ENCODE data around the gene PEPD.

Gene PEPD

GRCh38 chr19:33408116-33408515 lies 113.5 kb downstream of the PEPD start:
- H3K4me3 ChIP-seq (ENCODE audit: low read depth, low read length), result no peak overlapping the region
- H3K27me3 ChIP-seq (ENCODE audit: control insufficient read depth, insufficient read depth, low read length), result no peaks in the 10 kb centered on the region
- H3K4me1 ChIP-seq (ENCODE audit: control insufficient read depth, insufficient read depth, low read length), result peaks cover 4% of the 10 kb centered on the region

GRCh38 chr19:33407716-33408115 lies 113.9 kb downstream of the PEPD start:
- H3K9me3 ChIP-seq (ENCODE audit: control insufficient read depth, insufficient read depth, low read length), result no peaks in the 10 kb centered on the region
- no peak overlapping the region for H3K9ac ChIP-seq (ENCODE audit: low read depth, low read length)
- H3K36me3 ChIP-seq (ENCODE audit: control insufficient read depth, insufficient read depth, low read length), result no peaks in the 10 kb centered on the region
- H3K27me3 ChIP-seq (ENCODE audit: control insufficient read depth, insufficient read depth, low read length), result no peaks in the 10 kb centered on the region
- H3K4me1 ChIP-seq (ENCODE audit: control insufficient read depth, insufficient read depth, low read length), result peaks cover 4% of the 10 kb centered on the region
- no peak overlapping the region for H3K4me3 ChIP-seq (ENCODE audit: low read depth, low read length)
- H3K27ac ChIP-seq (ENCODE audit: low read depth, low read length), result no peak overlapping the region

More at GRCh38 chr19:33408116-33408515, 113.5 kb downstream of the PEPD start:
- Histone ChIP-seq H3K9me3 (ENCODE audit: control insufficient read depth, insufficient read depth, low read length) (no peaks in the 10 kb centered on the region), H3K36me3 (ENCODE audit: control insufficient read depth, insufficient read depth, low read length) (no peaks in the 10 kb centered on the region), H3K27ac (ENCODE audit: low read depth, low read length) (no peak overlapping the region), H3K9ac (ENCODE audit: low read depth, low read length) (no peak overlapping the region)

- Histone ChIP-seq H3K27ac (ENCODE audit: low read depth, low read length) (no peak overlapping the region), H3K4me1 (ENCODE audit: control insufficient read depth, insufficient read depth, low read length) (peaks cover 4% of the 10 kb centered on the region), H3K9ac (ENCODE audit: low read depth, low read length) (no peak overlapping the region), H3K36me3 (ENCODE audit: control insufficient read depth, insufficient read depth, low read length) (no peaks in the 10 kb centered on the region), H3K27me3 (ENCODE audit: control insufficient read depth, insufficient read depth, low read length) (no peaks in the 10 kb centered on the region), H3K9me3 (ENCODE audit: control insufficient read depth, insufficient read depth, low read length) (no peaks in the 10 kb centered on the region), H3K4me3 (ENCODE audit: low read depth, low read length) (no peak overlapping the region)
Measured at GRCh38 chr19:33407140-33407551, 114.4 kb downstream of the PEPD start.

- H3K27me3 ChIP-seq (ENCODE audit: control insufficient read depth, insufficient read depth, low read length), result no peaks in the 10 kb centered on the region
- H3K36me3 ChIP-seq (ENCODE audit: control insufficient read depth, insufficient read depth, low read length), result no peaks in the 10 kb centered on the region
- H3K9ac ChIP-seq (ENCODE audit: low read depth, low read length), result no peak overlapping the region
- no peaks in the 10 kb centered on the region for H3K9me3 ChIP-seq (ENCODE audit: control insufficient read depth, insufficient read depth, low read length)
- H3K4me1 ChIP-seq (ENCODE audit: control insufficient read depth, insufficient read depth, low read length), result peaks cover 4% of the 10 kb centered on the region
- H3K27ac ChIP-seq (ENCODE audit: low read depth, low read length), result no peak overlapping the region
- H3K4me3 ChIP-seq (ENCODE audit: low read depth, low read length), result no peak overlapping the region
Measured at GRCh38 chr19:33406521-33407139, 115.0 kb downstream of the PEPD start.

- Histone ChIP-seq H3K36me3 (ENCODE audit: control insufficient read depth, insufficient read depth, low read length) (no peaks in the 10 kb centered on the region), H3K9ac (ENCODE audit: low read depth, low read length) (no peak overlapping the region), H3K9me3 (ENCODE audit: control insufficient read depth, insufficient read depth, low read length) (no peaks in the 10 kb centered on the region), H3K27ac (ENCODE audit: low read depth, low read length) (no peak overlapping the region), H3K4me3 (ENCODE audit: low read depth, low read length) (no peak overlapping the region), H3K27me3 (ENCODE audit: control insufficient read depth, insufficient read depth, low read length) (no peaks in the 10 kb centered on the region), H3K4me1 (ENCODE audit: control insufficient read depth, insufficient read depth, low read length) (peaks cover 4% of the 10 kb centered on the region)
Measured at GRCh38 chr19:33405553-33406461, 115.8 kb downstream of the PEPD start.

- H3K4me3 ChIP-seq (ENCODE audit: low read depth, low read length), result no peak overlapping the region
- no peaks in the 10 kb centered on the region for H3K9me3 ChIP-seq (ENCODE audit: control insufficient read depth, insufficient read depth, low read length)
- no peaks in the 10 kb centered on the region for H3K27me3 ChIP-seq (ENCODE audit: control insufficient read depth, insufficient read depth, low read length)
- H3K4me1 ChIP-seq (ENCODE audit: control insufficient read depth, insufficient read depth, low read length), result peaks cover 4% of the 10 kb centered on the region
- no peaks in the 10 kb centered on the region for H3K36me3 ChIP-seq (ENCODE audit: control insufficient read depth, insufficient read depth, low read length)
- H3K9ac ChIP-seq (ENCODE audit: low read depth, low read length), result no peak overlapping the region
- H3K27ac ChIP-seq (ENCODE audit: low read depth, low read length), result no peak overlapping the region
Measured at GRCh38 chr19:33405254-33405552, 116.4 kb downstream of the PEPD start.

- Histone ChIP-seq H3K4me3 (ENCODE audit: low read depth, low read length) (no peak overlapping the region), H3K9ac (ENCODE audit: low read depth, low read length) (no peak overlapping the region), H3K36me3 (ENCODE audit: control insufficient read depth, insufficient read depth, low read length) (no peaks in the 10 kb centered on the region), H3K27me3 (ENCODE audit: control insufficient read depth, insufficient read depth, low read length) (no peaks in the 10 kb centered on the region), H3K4me1 (ENCODE audit: control insufficient read depth, insufficient read depth, low read length) (peaks cover 4% of the 10 kb centered on the region), H3K27ac (ENCODE audit: low read depth, low read length) (no peak overlapping the region), H3K9me3 (ENCODE audit: control insufficient read depth, insufficient read depth, low read length) (no peaks in the 10 kb centered on the region)
Measured at GRCh38 chr19:33404506-33405253, 116.9 kb downstream of the PEPD start.

GRCh38 chr19:33403973-33404304 lies 117.7 kb downstream of the PEPD start:
- Histone ChIP-seq H3K36me3 (ENCODE audit: control insufficient read depth, insufficient read depth, low read length) (no peaks in the 10 kb centered on the region), H3K27me3 (ENCODE audit: control insufficient read depth, insufficient read depth, low read length) (no peaks in the 10 kb centered on the region), H3K9me3 (ENCODE audit: control insufficient read depth, insufficient read depth, low read length) (no peaks in the 10 kb centered on the region), H3K4me1 (ENCODE audit: control insufficient read depth, insufficient read depth, low read length) (peaks cover 4% of the 10 kb centered on the region), H3K4me3 (ENCODE audit: low read depth, low read length) (no peak overlapping the region), H3K27ac (ENCODE audit: low read depth, low read length) (peak overlapping the region; percentile 14), H3K9ac (ENCODE audit: low read depth, low read length) (no peak overlapping the region)

GRCh38 chr19:33403221-33403972 lies 118.2 kb downstream of the PEPD start:
- Histone ChIP-seq H3K9me3 (ENCODE audit: control insufficient read depth, insufficient read depth, low read length) (no peaks in the 10 kb centered on the region), H3K27ac (ENCODE audit: low read depth, low read length) (peak overlapping the region; percentile 22), H3K4me3 (ENCODE audit: low read depth, low read length) (no peak overlapping the region), H3K27me3 (ENCODE audit: control insufficient read depth, insufficient read depth, low read length) (no peaks in the 10 kb centered on the region), H3K36me3 (ENCODE audit: control insufficient read depth, insufficient read depth, low read length) (no peaks in the 10 kb centered on the region), H3K9ac (ENCODE audit: low read depth, low read length) (no peak overlapping the region), H3K4me1 (ENCODE audit: control insufficient read depth, insufficient read depth, low read length) (peaks cover 4% of the 10 kb centered on the region)

GRCh38 chr19:33402421-33403220 lies 119.0 kb downstream of the PEPD start:
- H3K27me3 ChIP-seq (ENCODE audit: control insufficient read depth, insufficient read depth, low read length), result no peaks in the 10 kb centered on the region
- H3K9me3 ChIP-seq (ENCODE audit: control insufficient read depth, insufficient read depth, low read length), result no peaks in the 10 kb centered on the region
- H3K36me3 ChIP-seq (ENCODE audit: control insufficient read depth, insufficient read depth, low read length), result no peaks in the 10 kb centered on the region
- H3K27ac ChIP-seq (ENCODE audit: low read depth, low read length), result no peak overlapping the region
- no peak overlapping the region for H3K4me3 ChIP-seq (ENCODE audit: low read depth, low read length)
- H3K9ac ChIP-seq (ENCODE audit: low read depth, low read length), result no peak overlapping the region
- H3K4me1 ChIP-seq (ENCODE audit: control insufficient read depth, insufficient read depth, low read length), result peaks cover 4% of the 10 kb centered on the region
